Vagina (tissue), 2 donors: Measurements from ENCODE around the gene DNAJC4. TPM values are rescaled to one million over a fixed set of nuclear protein-coding genes. Genes with fewer than 3 reads are reported as not detected.

Source experiments
- DNase-seq, 2 donors: peaks; one replicate each; pipeline ENCODE4 v3.0.0-alpha.2; 2017; ENCODE audit errors: extremely low spot score in 2 of 2
- H3K27ac ChIP-seq: fragments of 200-600 bp; sonication (generic); one replicate; pipeline ENCODE4 v1.5.1; 2019
- H3K27me3 ChIP-seq: fragments of 200-600 bp; sonication (generic); one replicate; pipeline ENCODE4 v1.5.1; 2019
- H3K36me3 ChIP-seq, 2 donors: fragments of 200-600 bp; sonication (generic); one replicate each; pipeline ENCODE4 v1.5.1; 2017 to 2019
- H3K4me1 ChIP-seq: fragments of 200-600 bp; sonication (generic); one replicate; pipeline ENCODE4 v1.5.1; 2019
- H3K4me3 ChIP-seq, 2 donors: fragments of 200-600 bp; sonication (generic); 1 replicate in 1 of 2; 2 replicates in 1 of 2; pipeline ENCODE4 v1.5.1; 2016 to 2019
- H3K9me3 ChIP-seq: fragments of 200-600 bp; sonication (generic); one replicate; pipeline ENCODE4 v1.5.1; 2019
- POLR2A ChIP-seq, 2 donors: fragments of 450-650 bp; IDR thresholded peaks; one replicate each; pipeline ENCODE4 v1.6.1; 2017; ENCODE audit warnings: antibody characterized with exemption in 2 of 2, mild to moderate bottlenecking in 2 of 2, moderate library complexity in 2 of 2
- POLR2AphosphoS5 ChIP-seq, 2 donors: sonication (generic); formaldehyde crosslinking; IDR thresholded peaks; one replicate each; pipeline ENCODE4 v1.9.0; 2017; ENCODE audit warnings: antibody characterized with exemption in 2 of 2, mild to moderate bottlenecking in 2 of 2, low read depth in 1 of 2; ENCODE audit not compliant: insufficient read depth in 1 of 2
- intact Hi-C: fragments of 100-400 bp; cut with DNase I; formaldehyde crosslinking; loops from one replicate; pipeline ENCODE4 v1.15.1; 2023
- total RNA-seq: library from RNA; depleted of rRNA; stranded (reverse); fragments of >200 nt; gene quantifications from one replicate; pipeline ENCODE4 v1.2.3, GENCODE V29; 2016
- TF ChIP-seq, protein P1 (sequence below), 3 experiments: fragments of 450-650 bp in 2 of 3; fragments of 200-600 bp in 1 of 3; sonication (generic) in 1 of 3; IDR thresholded peaks; one replicate each; pipeline ENCODE4 v1.5.1; 2017 to 2019; ENCODE audit warnings: antibody characterized with exemption in 3 of 3, mild to moderate bottlenecking in 2 of 3, moderate library complexity in 2 of 3

Gene DNAJC4
- total RNA-seq, 1 donor from 2014 or later, result 43.7 TPM

DNA sequence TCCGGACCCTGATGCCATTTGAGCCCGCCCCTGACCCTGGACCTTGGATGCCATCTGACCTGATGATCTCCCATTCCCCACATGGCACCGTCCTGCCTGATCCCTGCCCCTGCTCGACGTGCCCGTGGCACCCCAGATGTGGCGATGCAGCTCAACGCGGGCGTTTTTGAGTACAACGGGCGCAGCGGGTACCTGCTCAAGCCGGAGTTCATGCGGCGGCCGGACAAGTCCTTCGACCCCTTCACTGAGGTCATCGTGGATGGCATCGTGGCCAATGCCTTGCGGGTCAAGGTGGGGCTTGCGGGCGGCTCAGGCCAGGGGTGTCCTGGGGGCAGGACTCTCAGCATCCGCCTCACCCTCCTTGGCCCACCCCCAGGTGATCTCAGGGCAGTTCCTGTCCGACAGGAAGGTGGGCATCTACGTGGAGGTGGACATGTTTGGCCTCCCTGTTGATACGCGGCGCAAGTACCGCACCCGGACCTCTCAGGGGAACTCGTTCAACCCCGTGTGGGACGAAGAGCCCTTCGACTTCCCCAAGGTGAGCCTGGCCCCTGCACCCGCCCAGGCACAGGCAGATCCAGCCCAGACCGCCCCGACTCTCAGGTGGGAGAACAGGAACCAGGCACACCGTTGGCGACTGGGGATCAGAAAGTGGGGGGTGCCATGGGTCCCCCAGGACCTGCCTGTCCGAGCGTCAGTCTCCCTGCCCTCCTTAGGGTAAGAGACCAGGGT lies 32.1 kb downstream of the DNAJC4 start:
- peaks cover 0 to 68% of the 10 kb centered on the region in 2 donors for H3K36me3 ChIP-seq
- H3K4me1 ChIP-seq, result peaks cover 4% of the 10 kb centered on the region
- H3K9me3 ChIP-seq, result no peaks in the 10 kb centered on the region
- no peaks in the 10 kb centered on the region for H3K27me3 ChIP-seq
- DNase-seq, result no peak
- TF ChIP-seq POLR2A (IDR thresholded peaks at IDR 0.05), result no peak
- no peak for TF ChIP-seq POLR2AphosphoS5 (IDR thresholded peaks at IDR 0.05; ENCODE audit: insufficient read depth in 1 of 2, low read depth in 1 of 2)
- TF ChIP-seq, protein P1, sequence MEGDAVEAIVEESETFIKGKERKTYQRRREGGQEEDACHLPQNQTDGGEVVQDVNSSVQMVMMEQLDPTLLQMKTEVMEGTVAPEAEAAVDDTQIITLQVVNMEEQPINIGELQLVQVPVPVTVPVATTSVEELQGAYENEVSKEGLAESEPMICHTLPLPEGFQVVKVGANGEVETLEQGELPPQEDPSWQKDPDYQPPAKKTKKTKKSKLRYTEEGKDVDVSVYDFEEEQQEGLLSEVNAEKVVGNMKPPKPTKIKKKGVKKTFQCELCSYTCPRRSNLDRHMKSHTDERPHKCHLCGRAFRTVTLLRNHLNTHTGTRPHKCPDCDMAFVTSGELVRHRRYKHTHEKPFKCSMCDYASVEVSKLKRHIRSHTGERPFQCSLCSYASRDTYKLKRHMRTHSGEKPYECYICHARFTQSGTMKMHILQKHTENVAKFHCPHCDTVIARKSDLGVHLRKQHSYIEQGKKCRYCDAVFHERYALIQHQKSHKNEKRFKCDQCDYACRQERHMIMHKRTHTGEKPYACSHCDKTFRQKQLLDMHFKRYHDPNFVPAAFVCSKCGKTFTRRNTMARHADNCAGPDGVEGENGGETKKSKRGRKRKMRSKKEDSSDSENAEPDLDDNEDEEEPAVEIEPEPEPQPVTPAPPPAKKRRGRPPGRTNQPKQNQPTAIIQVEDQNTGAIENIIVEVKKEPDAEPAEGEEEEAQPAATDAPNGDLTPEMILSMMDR (IDR thresholded peaks at IDR 0.05), result no peak
- intact Hi-C loops, result no loop called here
- H3K4me3 ChIP-seq, result no peak overlapping the region
- H3K27ac ChIP-seq, result no peak overlapping the region

DNA sequence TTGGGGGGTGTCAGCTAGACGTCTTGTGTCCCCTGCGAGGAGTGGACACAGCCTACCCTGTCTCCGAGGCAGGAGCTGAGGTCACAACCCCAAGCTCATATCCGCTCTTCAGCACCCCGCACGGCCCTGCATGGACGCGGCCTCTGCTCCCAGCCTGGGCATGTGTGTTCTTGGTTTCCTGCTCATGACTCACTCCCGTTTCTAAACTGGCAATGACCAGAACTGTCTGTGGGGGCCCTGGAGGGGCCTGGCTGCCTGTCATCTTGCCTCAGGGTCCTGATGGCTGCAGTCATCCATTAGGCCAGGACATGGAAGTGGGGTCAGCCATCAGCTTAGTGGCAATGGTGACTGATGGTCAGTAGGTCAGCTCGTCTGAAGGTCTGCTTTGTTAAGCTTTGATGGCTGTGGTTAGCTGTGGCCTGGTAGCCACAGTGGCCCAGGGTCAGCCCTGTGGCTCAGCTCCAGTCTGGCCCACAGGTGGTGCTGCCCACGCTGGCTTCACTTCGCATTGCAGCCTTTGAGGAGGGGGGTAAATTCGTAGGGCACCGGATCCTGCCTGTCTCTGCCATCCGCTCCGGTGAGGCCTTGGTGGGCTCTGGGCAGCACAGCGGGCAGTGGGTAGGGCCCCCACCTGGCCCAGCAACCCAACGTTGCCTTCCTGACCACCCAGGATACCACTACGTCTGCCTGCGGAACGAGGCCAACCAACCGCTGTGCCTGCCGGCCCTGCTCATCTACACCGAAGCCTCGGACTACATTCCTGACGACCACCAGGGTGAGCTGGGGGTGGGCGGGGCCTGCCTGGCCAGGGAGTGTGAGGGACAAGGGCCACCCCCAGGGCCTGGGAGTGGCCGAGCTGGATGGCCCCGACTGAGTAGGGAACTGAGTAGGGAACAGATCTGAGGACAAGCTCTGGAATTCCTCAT lies 32.9 kb downstream of the DNAJC4 start:
- Histone ChIP-seq H3K4me1 (peaks cover 13% of the 10 kb centered on the region), H3K27me3 (no peaks in the 10 kb centered on the region), H3K9me3 (no peaks in the 10 kb centered on the region), H3K27ac (no peak overlapping the region), H3K36me3 (peaks cover 0 to 67% of the 10 kb centered on the region in 2 donors), H3K4me3 (no peak overlapping the region)
- no peak for DNase-seq
- TF ChIP-seq POLR2AphosphoS5 (IDR thresholded peaks at IDR 0.05; ENCODE audit: insufficient read depth in 1 of 2, low read depth in 1 of 2) (no peak), POLR2A (IDR thresholded peaks at IDR 0.05) (no peak)
- TF ChIP-seq, protein P1 (IDR thresholded peaks at IDR 0.05), result no peak
- intact Hi-C loops, result no loop called here

DNA sequence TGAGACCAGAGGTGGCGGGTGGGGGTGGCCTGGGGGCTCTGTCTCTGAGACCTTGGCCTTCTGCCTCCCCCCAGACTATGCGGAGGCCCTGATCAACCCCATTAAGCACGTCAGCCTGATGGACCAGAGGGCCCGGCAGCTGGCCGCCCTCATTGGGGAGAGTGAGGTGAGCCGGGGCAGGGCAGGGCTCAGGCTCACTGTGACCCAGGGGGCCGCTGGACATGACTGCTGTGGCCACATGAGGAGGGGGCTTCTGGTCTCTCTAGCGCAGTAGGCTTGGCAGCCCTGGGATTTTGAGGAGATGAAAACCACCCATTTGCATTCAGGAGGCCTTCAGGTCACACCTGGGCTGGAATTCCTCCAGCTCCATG lies 33.6 kb downstream of the DNAJC4 start:
- Histone ChIP-seq H3K4me1 (peaks cover 19% of the 10 kb centered on the region), H3K4me3 (no peak overlapping the region), H3K9me3 (no peaks in the 10 kb centered on the region), H3K27me3 (no peaks in the 10 kb centered on the region), H3K27ac (no peak overlapping the region), H3K36me3 (peaks cover 0 to 62% of the 10 kb centered on the region in 2 donors)
- no peak for DNase-seq
- TF ChIP-seq, protein P1 (IDR thresholded peaks at IDR 0.05), result no peak
- TF ChIP-seq POLR2AphosphoS5 (IDR thresholded peaks at IDR 0.05; ENCODE audit: insufficient read depth in 1 of 2, low read depth in 1 of 2) (no peak), POLR2A (IDR thresholded peaks at IDR 0.05) (no peak)
- intact Hi-C loops, result no loop called here

DNA sequence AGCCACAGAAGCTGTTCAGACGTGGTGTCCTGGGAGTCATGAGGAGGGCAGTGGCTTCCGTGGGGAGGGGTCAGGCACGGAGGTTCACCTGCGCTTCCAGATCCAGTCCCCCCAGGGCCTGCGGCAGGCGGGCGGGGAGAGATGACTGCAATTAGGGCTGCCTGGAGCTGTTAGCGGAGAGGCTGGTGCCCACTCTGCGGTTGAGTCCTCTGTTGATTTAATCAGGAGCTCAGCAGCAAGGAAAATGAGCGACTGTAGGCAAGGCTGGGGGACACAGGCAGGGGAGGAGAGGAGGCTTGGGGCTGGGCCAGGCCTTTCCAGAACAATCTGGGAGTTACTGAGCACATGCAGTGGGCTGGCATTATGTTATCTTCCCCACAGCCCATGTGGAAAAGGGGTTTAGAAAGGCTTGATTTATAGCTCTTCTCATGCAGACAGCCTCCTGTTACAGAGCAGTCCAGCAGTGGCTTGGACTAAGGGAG lies 34.1 kb downstream of the DNAJC4 start:
- Histone ChIP-seq H3K4me1 (peaks cover 21% of the 10 kb centered on the region), H3K9me3 (no peaks in the 10 kb centered on the region), H3K27me3 (no peaks in the 10 kb centered on the region), H3K4me3 (no peak overlapping the region), H3K27ac (no peak overlapping the region), H3K36me3 (peaks cover 0 to 57% of the 10 kb centered on the region in 2 donors)
- intact Hi-C loops, result no loop called here
- DNase-seq, result no peak
- no peak for TF ChIP-seq POLR2A (IDR thresholded peaks at IDR 0.05)
- no peak for TF ChIP-seq POLR2AphosphoS5 (IDR thresholded peaks at IDR 0.05; ENCODE audit: insufficient read depth in 1 of 2, low read depth in 1 of 2)
- TF ChIP-seq, protein P1 (IDR thresholded peaks at IDR 0.05), result no peak
